ENCODE measurements around the gene GPR37L1.

The GPR37L1 gene

GRCh38 chr1:202084791-202085681 is 37.7 kb upstream of the GPR37L1 start:
- H3K4me3 ChIP-seq (ENCODE audit: low read length) = no peak overlapping the region
- no peak for DNase-seq (ENCODE audit: low read depth)
- no peak for TF ChIP-seq CTCF (conservative IDR thresholded peaks at IDR 0.05; ENCODE audit: low read length)

- no peak overlapping the region for H3K4me3 ChIP-seq (ENCODE audit: low read length)
- no peak for TF ChIP-seq CTCF (conservative IDR thresholded peaks at IDR 0.05; ENCODE audit: low read length)
- no peak for DNase-seq (ENCODE audit: low read depth)
Measured at GRCh38 chr1:202085682-202086373, 36.9 kb upstream of the GPR37L1 start.

- no peak overlapping the region for H3K4me3 ChIP-seq (ENCODE audit: low read length)
- no peak for TF ChIP-seq CTCF (conservative IDR thresholded peaks at IDR 0.05; ENCODE audit: low read length)
- no peak for DNase-seq (ENCODE audit: low read depth)
Measured at GRCh38 chr1:202086579-202087350, 36.0 kb upstream of the GPR37L1 start.

GRCh38 chr1:202088206-202088605 is 34.5 kb upstream of the GPR37L1 start:
- no peak for TF ChIP-seq CTCF (conservative IDR thresholded peaks at IDR 0.05; ENCODE audit: low read length)
- no peak for DNase-seq (ENCODE audit: low read depth)
- no peak overlapping the region for H3K4me3 ChIP-seq (ENCODE audit: low read length)

GRCh38 chr1:202090994-202091393 is 31.7 kb upstream of the GPR37L1 start:
- no peak overlapping the region for H3K4me3 ChIP-seq (ENCODE audit: low read length)
- no peak for TF ChIP-seq CTCF (conservative IDR thresholded peaks at IDR 0.05; ENCODE audit: low read length)

GRCh38 chr1:202093858-202094257 is 28.9 kb upstream of the GPR37L1 start:
- no peak for TF ChIP-seq CTCF (conservative IDR thresholded peaks at IDR 0.05; ENCODE audit: low read length)
- no peak for DNase-seq (ENCODE audit: low read depth)
- H3K4me3 ChIP-seq (ENCODE audit: low read length) = no peak overlapping the region

More at GRCh38 chr1:202090994-202091393, 31.7 kb upstream of the GPR37L1 start:
- no peak for DNase-seq (ENCODE audit: low read depth)

Data from AG10803 (cell line).